IMR-90 (cell line): ENCODE measurements around the gene NUP153. TPM values are rescaled to one million over a fixed set of nuclear protein-coding genes. Genes with fewer than 3 reads are reported as not detected.

ENCODE experiments used
- ATAC-seq: fragments of 200-7000 bp; cut with Tn5 transposase; 2 replicates; pipeline ENCODE4 v1.9.1; 2020; ENCODE audit warnings: low read depth, mild to moderate bottlenecking, moderate library complexity
- BruUV-seq: library from RNA; stranded (reverse); fragments of 400-500 nt; replicated peaks from 2 replicates; lab custom pipeline; 2021; lab: Mats Ljungman, UMichigan
- CTCF ChIA-PET: fragments of 300-600 bp; formaldehyde crosslinking; extraction: SDS; loops from one replicate; lab custom pipeline; 2021; ENCODE audit warnings: antibody characterized with exemption; lab: Yijun Ruan, JAX
- POLR2A ChIA-PET: fragments of 300-600 bp; sonication (Branson Sonifier 250); formaldehyde crosslinking; loops from one replicate; lab custom pipeline; 2022; ENCODE audit warnings: antibody characterized with exemption; ENCODE audit not compliant: unreplicated experiment; lab: Charles Lee
- DNase-seq: peaks from one replicate; pipeline ENCODE4 v3.0.0; 2013
- H2AFZ ChIP-seq: replicated peaks from 2 replicates; pipeline ENCODE3; 2013; ENCODE audit warnings: low read length, mild to moderate bottlenecking; ENCODE audit not compliant: poor library complexity
- H2AK5ac ChIP-seq: 2 replicates; pipeline ENCODE4 v1.6.1; 2013; ENCODE audit warnings: low read depth, low read length, inconsistent platforms
- H2AK9ac ChIP-seq: replicated peaks from 2 replicates; pipeline ENCODE3; 2013; ENCODE audit warnings: mild to moderate bottlenecking, low read depth, low read length, moderate library complexity; ENCODE audit not compliant: poor library complexity
- H2BK120ac ChIP-seq: 2 replicates; pipeline ENCODE4 v1.6.1; 2013; ENCODE audit warnings: low read depth, low read length, inconsistent platforms
- H2BK15ac ChIP-seq: 3 replicates; pipeline ENCODE4 v1.6.1; 2013; ENCODE audit warnings: low read depth, low read length, inconsistent platforms
- H2BK20ac ChIP-seq: 2 replicates; pipeline ENCODE4 v1.6.1; 2013; ENCODE audit warnings: low read depth, mild to moderate bottlenecking, inconsistent platforms, low read length, moderate library complexity
- H2BK5ac ChIP-seq: 2 replicates; pipeline ENCODE4 v1.6.1; 2013; ENCODE audit warnings: mild to moderate bottlenecking, low read depth, low read length, inconsistent platforms; ENCODE audit not compliant: poor library complexity, severe bottlenecking
- H3K14ac ChIP-seq: replicated peaks from 2 replicates; pipeline ENCODE4 v1.6.1; 2013; ENCODE audit warnings: low read depth, low read length, inconsistent platforms
- H3K18ac ChIP-seq: 2 replicates; pipeline ENCODE4 v1.6.1; 2013; ENCODE audit warnings: low read depth, low read length, control low read depth
- H3K23ac ChIP-seq: 2 replicates; pipeline ENCODE4 v1.6.1; 2013; ENCODE audit warnings: low read depth, low read length, inconsistent platforms
- H3K27ac ChIP-seq: 2 replicates; pipeline ENCODE4 v1.5.1; 2013; ENCODE audit warnings: mild to moderate bottlenecking, control low read depth, low read length; ENCODE audit not compliant: insufficient read depth
- H3K27me3 ChIP-seq: 2 replicates; pipeline ENCODE4 v1.6.1; 2013; ENCODE audit warnings: low read length; ENCODE audit not compliant: control insufficient read depth, insufficient read depth
- H3K36me3 ChIP-seq: 2 replicates; pipeline ENCODE4 v1.6.1; 2013; ENCODE audit warnings: low read length, mixed read lengths; ENCODE audit not compliant: control insufficient read depth, insufficient read depth
- H3K4ac ChIP-seq: 2 replicates; pipeline ENCODE4 v1.6.1; 2013; ENCODE audit warnings: low read depth, low read length, inconsistent platforms
- H3K4me1 ChIP-seq: 2 replicates; pipeline ENCODE4 v1.6.1; 2013; ENCODE audit warnings: low read length, mixed read lengths; ENCODE audit not compliant: control insufficient read depth, insufficient read depth
- H3K4me2 ChIP-seq: 2 replicates; pipeline ENCODE4 v1.6.1; 2013; ENCODE audit warnings: low read depth, mild to moderate bottlenecking, control low read depth, low read length, moderate library complexity
- H3K4me3 ChIP-seq: 2 replicates; pipeline ENCODE4 v1.5.1; 2013; ENCODE audit warnings: low read depth, mild to moderate bottlenecking, control low read depth, low read length, moderate library complexity; ENCODE audit not compliant: insufficient read depth
- H3K56ac ChIP-seq: 2 replicates; pipeline ENCODE4 v1.6.1; 2013; ENCODE audit warnings: low read length, inconsistent platforms; ENCODE audit not compliant: insufficient read depth; ENCODE audit errors: extremely low read depth
- H3K79me1 ChIP-seq, 2 experiments: 2 replicates each; pipeline ENCODE4 v1.6.1; 2013; ENCODE audit warnings: low read length in 2 of 2, inconsistent platforms in 1 of 2, low read depth in 1 of 2
- H3K9ac ChIP-seq: 2 replicates; pipeline ENCODE4 v1.6.1; 2013; ENCODE audit warnings: low read depth, low read length, control low read depth
- H3K9me1 ChIP-seq: 2 replicates; pipeline ENCODE4 v1.6.1; 2013; ENCODE audit warnings: low read length, inconsistent platforms; ENCODE audit not compliant: insufficient read depth
- H3K9me3 ChIP-seq: 2 replicates; pipeline ENCODE4 v1.6.1; 2013; ENCODE audit warnings: low read length; ENCODE audit not compliant: control insufficient read depth, insufficient read depth
- H4K20me1 ChIP-seq: 2 replicates; pipeline ENCODE4 v1.6.1; 2013; ENCODE audit warnings: low read length, inconsistent platforms; ENCODE audit not compliant: insufficient read depth
- H4K5ac ChIP-seq: 2 replicates; pipeline ENCODE4 v1.6.1; 2013; ENCODE audit warnings: mild to moderate bottlenecking, low read depth, low read length, control low read depth
- H4K8ac ChIP-seq, 2 experiments: 2 replicates each; pipeline ENCODE4 v1.6.1; 2013; ENCODE audit warnings: low read depth in 2 of 2, low read length in 2 of 2, control low read depth in 1 of 2, inconsistent platforms in 1 of 2
- H4K91ac ChIP-seq: 2 replicates; pipeline ENCODE4 v1.6.1; 2013; ENCODE audit warnings: low read depth, low read length, inconsistent platforms; ENCODE audit not compliant: insufficient read depth
- MAZ ChIP-seq: IDR thresholded peaks from 2 replicates; pipeline ENCODE4 v1.6.1; 2012; ENCODE audit warnings: low read depth, mild to moderate bottlenecking, low read length, improper control_type of control experiment, moderate library complexity, borderline replicate concordance
- MXI1 ChIP-seq: IDR thresholded peaks from 2 replicates; pipeline ENCODE4 v1.6.1; 2012; ENCODE audit warnings: low read depth, mild to moderate bottlenecking, low read length, moderate library complexity, borderline replicate concordance
- WGBS, 2 experiments: methylation state at CpG; one replicate each; pipeline versions ENCODE4 v1.1.5 to v1.1.7; 2013; ENCODE audit warnings: missing lambda C conversion rate in 2 of 2; ENCODE audit not compliant: insufficient read length in 1 of 2; ENCODE audit errors: extremely low coverage in 2 of 2; 5-methylcytosine and 5-hydroxymethylcytosine counted together
- dilution Hi-C: fragments of 300-500 bp; cut with HindIII; formaldehyde crosslinking; loops from one replicate; pipeline ENCODE4 v1.14.3; 2018; ENCODE audit warnings: low sequenced_read_pairs; ENCODE audit not compliant: unreplicated experiment
- in situ Hi-C: fragments of 300-500 bp; cut with MboI; formaldehyde crosslinking; loops from 3 replicates; pipeline ENCODE4 v1.14.3; 2019; ENCODE audit warnings: low sequenced_read_pairs, inconsistent platforms, mixed read lengths
- intact Hi-C: fragments of 100-400 bp; cut with micrococcal nuclease; formaldehyde crosslinking; loops from 2 replicates; pipeline ENCODE4 v1.10.0; 2022
- polyA plus RNA-seq, 3 experiments: library from polyadenylated mRNA; depleted of rRNA; stranded (reverse); fragments of >200 nt; gene quantifications; 2 replicates each; pipeline ENCODE4 v1.2.3, GENCODE V29; 2012; ENCODE audit warnings: low replicate concordance in 1 of 3
- total RNA-seq: library from RNA; depleted of rRNA; stranded (reverse); fragments of >200 nt; gene quantifications from 2 replicates; pipeline ENCODE4 v1.2.3, GENCODE V29; 2012

Gene NUP153
- total and polyA plus RNA-seq, 2 of the 4 experiments (the other 2 are of a cell fraction) = 17.2 to 39.4 TPM

DNA sequence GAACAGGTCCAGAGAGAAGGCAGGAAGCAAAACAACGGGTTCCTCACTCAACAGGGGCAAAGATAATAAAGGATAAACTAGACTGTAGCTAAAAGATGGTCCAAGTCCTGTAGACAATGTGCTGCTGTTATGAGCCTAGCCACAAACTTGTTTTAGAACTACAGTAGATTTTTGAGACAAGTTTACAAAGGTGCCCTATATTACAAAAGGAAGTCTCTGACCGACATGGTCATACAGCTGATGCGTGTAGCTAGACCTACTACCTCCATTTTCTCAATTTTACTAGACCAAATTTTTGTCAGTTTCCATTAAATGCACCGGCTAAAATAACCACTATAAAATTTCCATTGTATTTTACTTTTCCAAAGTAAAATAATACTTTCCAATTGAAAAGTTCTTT is 94.7 kb downstream of the NUP153 start:
- Histone ChIP-seq H3K9ac (no peak overlapping the region), H2AK9ac (no peak overlapping the region), H2BK120ac (no peak overlapping the region), H4K5ac (no peak overlapping the region), H3K56ac (no peak overlapping the region), H2BK15ac (no peak overlapping the region), H4K20me1 (no peaks in the 10 kb centered on the region; the same call in 1 of the 2 replicates), H3K4me3 (no peak overlapping the region), H2AFZ (no peak overlapping the region), H2AK5ac (no peak overlapping the region), H3K4me1 (no peaks in the 10 kb centered on the region), H3K36me3 (peaks cover 10% of the 10 kb centered on the region), H3K14ac (no peak overlapping the region), H2BK20ac (no peak overlapping the region), H3K9me3 (no peaks in the 10 kb centered on the region), H3K23ac (no peak overlapping the region), H3K4ac (no peak overlapping the region), H3K9me1 (no peaks in the 10 kb centered on the region), H2BK5ac (no peak overlapping the region), H3K18ac (no peak overlapping the region), H4K91ac (no peak overlapping the region), H3K4me2 (no peak overlapping the region), H3K27ac (no peak overlapping the region), H3K27me3 (no peaks in the 10 kb centered on the region), H4K8ac (no peak overlapping the region), H3K79me1 (peaks cover under 1 to 7% of the 10 kb centered on the region in 2 experiments; a peak in 2 of 4 replicates)
- 92% methylated on average over 2 of the region's 4 CpGs; no CpG with 5 or more reads in 1 of the 2 experiments for WGBS, 2 experiments
- in situ Hi-C loops (no loop called here), dilution Hi-C loops (no loop called here), intact Hi-C loops (no loop called here)
- DNase-seq = no peak
- ChIA-PET CTCF (no interaction called here), POLR2A (no interaction called here)
- no peak for ATAC-seq
- no peak for TF ChIP-seq MAZ
- no peak for TF ChIP-seq MXI1
- BruUV-seq = no TSS peak
